Measurements from ENCODE around the gene SMARCA4. TPM values are rescaled to one million over a fixed set of nuclear protein-coding genes. Genes with fewer than 3 reads are reported as not detected.
"Not testable (repeated sequence)": the region's sequence is repeated elsewhere in the genome, so short reads cannot be mapped to it uniquely, and the experiment has no call there.

Gene SMARCA4
- total RNA-seq, 2 experiments from 2014 or later = 119 to 120 TPM

GRCh38 chr19:10927730-10928562 lies 32.9 kb upstream of the SMARCA4 start:
- ChIA-PET POLR2A (interaction anchor here (0.6 kb wide), 1 partner anchor 9 kb away, joined by 4 read pairs; no protein-coding TSS in a partner anchor), CTCF (interaction anchor here (1.0 to 1.3 kb wide), 2 partner anchors 9 to 57 kb away, joined by 3 read pairs; partner anchors contain the start of gene CARM1)

DNA sequence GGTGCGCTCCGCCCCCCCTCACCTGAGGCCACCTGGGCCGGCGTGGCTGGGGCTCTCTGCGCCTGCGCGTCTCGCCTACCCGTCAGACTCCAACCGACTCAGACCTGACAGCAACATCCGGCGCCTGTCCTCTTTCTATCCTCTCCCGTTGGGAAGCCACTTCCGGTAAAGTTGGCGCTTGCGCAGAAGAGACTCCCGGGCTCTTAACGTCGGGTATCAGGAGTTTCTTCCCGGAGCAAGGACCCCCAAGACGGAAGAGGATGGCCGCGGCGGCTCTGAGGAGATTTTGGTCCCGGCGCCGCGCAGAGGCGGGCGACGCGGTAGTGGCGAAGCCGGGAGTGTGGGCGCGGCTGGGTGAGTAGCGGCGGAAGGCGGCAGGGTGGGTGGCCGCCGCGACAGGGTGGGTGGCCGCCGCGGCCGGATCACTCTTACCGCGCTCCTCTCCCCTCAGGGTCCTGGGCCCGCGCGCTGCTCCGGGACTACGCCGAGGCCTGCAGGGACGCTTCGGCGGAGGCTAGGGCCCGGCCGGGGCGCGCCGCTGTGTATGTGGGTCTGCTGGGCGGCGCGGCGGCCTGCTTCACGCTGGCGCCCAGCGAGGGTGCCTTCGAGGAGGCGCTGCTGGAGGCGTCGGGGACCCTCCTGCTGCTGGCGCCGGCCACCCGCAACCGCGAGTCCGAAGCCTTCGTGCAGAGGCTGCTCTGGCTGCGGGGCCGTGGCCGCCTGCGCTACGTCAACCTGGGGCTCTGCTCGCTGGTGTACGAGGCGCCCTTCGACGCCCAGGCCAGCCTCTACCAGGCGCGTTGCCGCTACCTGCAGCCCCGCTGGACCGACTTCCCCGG lies 32.0 kb upstream of the SMARCA4 start, which contains the start of the genes TIMM29 and YIPF2:
Gene TIMM29 (plus strand): TSS at position 249 of the 839 bp plus-strand sequence. CDS start 12 bp downstream, at position 261.
Gene YIPF2 (minus strand): TSS at position 77 of the 839 bp plus-strand sequence. CDS start 229 bp downstream, outside the sequence.
- ChIA-PET CTCF (interaction anchor here (1.0 to 2.5 kb wide), 5 partner anchors 13 to 93 kb away, joined by 3 to 9 read pairs (median 3); partner anchors contain the start of gene CARM1), POLR2A (interaction anchor here (0.6 kb wide), 1 partner anchor 8 kb away, joined by 4 read pairs; no protein-coding TSS in a partner anchor)

- POLR2A ChIA-PET = interaction anchor here (0.6 kb wide), 2 partner anchors 376 to 1472 kb away, joined by 5 to 6 read pairs; no protein-coding TSS in a partner anchor
- CTCF ChIA-PET = interaction anchor here (0.6 to 2.5 kb wide), 10 partner anchors 13 to 439 kb away, joined by 3 to 9 read pairs (median 4); no protein-coding TSS in a partner anchor
Measured at GRCh38 chr19:10929402-10929794, 31.4 kb upstream of the SMARCA4 start.

DNA sequence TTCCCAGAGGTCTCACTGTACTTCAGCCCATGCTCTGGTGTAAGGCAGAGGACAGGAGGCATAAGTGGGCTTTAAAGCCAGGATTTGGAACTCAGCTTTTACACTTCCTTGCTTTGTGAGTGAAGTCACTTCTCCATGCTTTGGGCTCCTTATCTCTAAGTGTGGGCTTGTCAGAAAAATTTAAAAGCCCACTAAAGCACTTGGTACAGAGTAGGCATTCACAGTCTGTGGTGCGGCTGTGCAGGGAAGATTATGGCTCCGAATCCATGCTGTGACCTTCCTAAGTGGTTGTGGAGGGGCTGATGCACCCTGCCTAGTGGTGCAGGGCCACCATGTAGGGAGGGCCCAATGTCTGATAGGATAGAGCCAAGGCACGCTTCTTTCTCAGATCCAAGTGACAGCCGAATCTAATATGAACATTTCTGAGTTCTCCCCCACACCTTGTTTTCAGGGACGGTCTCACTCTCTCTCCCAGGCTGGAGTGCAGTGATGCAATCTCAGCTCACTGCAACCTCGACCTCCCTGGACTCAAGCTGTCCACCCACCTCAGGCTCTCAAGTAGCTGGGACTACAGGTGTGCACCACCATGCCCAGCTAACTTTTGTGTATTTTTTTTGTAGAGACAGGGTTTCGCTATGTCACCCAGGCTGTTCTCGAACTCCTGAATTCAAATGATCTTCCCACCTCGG lies 25.3 kb upstream of the SMARCA4 start:
- POLR2A ChIA-PET = no interaction called here
- CTCF ChIA-PET = interaction anchor here (1.1 to 1.5 kb wide), 5 partner anchors 22 to 149 kb away, joined by 3 to 6 read pairs (median 3); no protein-coding TSS in a partner anchor

- ChIA-PET CTCF (interaction anchor here (0.6 to 1.7 kb wide), 18 partner anchors 9 to 277 kb away, joined by 3 to 12 read pairs (median 4); partner anchors contain the start of gene SMARCA4), POLR2A (interaction anchor here (0.6 to 0.7 kb wide), 3 partner anchors 8 to 170 kb away, joined by 3 to 9 read pairs (median 4); partner anchors contain the start of genes TIMM29 and YIPF2)
Measured at GRCh38 chr19:10936661-10937084, 24.2 kb upstream of the SMARCA4 start.

GRCh38 chr19:10941649-10942048 lies 19.2 kb upstream of the SMARCA4 start:
- CTCF ChIA-PET = interaction anchor here (0.6 to 2.8 kb wide), 13 partner anchors 9 to 390 kb away, joined by 3 to 12 read pairs (median 4); no protein-coding TSS in a partner anchor
- POLR2A ChIA-PET = interaction anchor here (0.6 kb wide), 1 partner anchor 440 kb away, joined by 3 read pairs; no protein-coding TSS in a partner anchor

- CTCF ChIA-PET = interaction anchor here (0.6 to 1.4 kb wide), 4 partner anchors 14 to 1184 kb away, joined by 3 to 4 read pairs (median 3); no protein-coding TSS in a partner anchor
- POLR2A ChIA-PET = not testable (repeated sequence)
Measured at GRCh38 chr19:10943412-10943811, 17.4 kb upstream of the SMARCA4 start.

GRCh38 chr19:10945264-10945663 lies 15.6 kb upstream of the SMARCA4 start:
- ChIA-PET CTCF (interaction anchor here (0.8 kb wide), 1 partner anchor 81 kb away, joined by 4 read pairs; no protein-coding TSS in a partner anchor), POLR2A (no interaction called here)

DNA sequence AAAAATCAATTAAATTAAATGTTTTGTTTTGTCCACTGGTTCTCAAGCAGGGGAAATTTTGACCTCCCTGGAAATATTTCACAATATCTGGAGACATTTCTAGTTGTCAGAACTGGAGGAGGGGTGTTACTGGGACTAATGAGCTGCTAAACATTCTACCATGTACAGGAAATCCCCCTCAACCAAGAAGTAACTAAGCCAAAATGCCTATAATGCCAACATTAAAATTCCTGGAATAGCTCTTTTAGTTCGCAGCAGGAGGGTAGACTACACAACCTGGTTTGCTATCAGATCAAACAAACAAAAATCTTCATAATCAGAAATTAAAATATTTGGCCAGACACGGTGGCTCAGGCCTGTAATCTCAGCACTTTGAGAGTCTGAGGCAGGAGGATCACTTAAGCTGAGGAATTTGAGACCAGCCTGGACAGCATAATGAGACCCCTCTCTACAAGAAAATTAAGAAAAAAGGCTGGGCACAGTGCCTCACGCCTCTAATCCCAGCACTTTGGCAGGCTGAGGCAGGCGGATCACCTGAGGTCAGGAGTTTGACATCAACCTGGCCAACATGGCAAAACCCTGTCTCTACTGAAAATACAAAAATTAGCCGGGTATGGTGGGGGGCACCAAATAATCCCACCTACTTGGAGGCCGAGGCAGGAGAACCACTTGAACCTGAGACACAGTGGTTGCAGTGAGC lies 13.7 kb upstream of the SMARCA4 start:
- ChIA-PET CTCF (no interaction called here), POLR2A (no interaction called here)

- ChIA-PET CTCF (no interaction called here), POLR2A (no interaction called here)
Measured at GRCh38 chr19:10952809-10953208, 8.0 kb upstream of the SMARCA4 start.

GRCh38 chr19:10959277-10959968 lies 1.4 kb upstream of the SMARCA4 start:
- ChIA-PET CTCF (interaction anchor here (0.6 to 1.5 kb wide), 5 partner anchors 10 to 193 kb away, joined by 3 to 7 read pairs (median 3); no protein-coding TSS in a partner anchor), POLR2A (interaction anchor here (0.5 to 1.5 kb wide), 2 partner anchors 17 to 122 kb away, joined by 5 to 10 read pairs; no protein-coding TSS in a partner anchor)

DNA sequence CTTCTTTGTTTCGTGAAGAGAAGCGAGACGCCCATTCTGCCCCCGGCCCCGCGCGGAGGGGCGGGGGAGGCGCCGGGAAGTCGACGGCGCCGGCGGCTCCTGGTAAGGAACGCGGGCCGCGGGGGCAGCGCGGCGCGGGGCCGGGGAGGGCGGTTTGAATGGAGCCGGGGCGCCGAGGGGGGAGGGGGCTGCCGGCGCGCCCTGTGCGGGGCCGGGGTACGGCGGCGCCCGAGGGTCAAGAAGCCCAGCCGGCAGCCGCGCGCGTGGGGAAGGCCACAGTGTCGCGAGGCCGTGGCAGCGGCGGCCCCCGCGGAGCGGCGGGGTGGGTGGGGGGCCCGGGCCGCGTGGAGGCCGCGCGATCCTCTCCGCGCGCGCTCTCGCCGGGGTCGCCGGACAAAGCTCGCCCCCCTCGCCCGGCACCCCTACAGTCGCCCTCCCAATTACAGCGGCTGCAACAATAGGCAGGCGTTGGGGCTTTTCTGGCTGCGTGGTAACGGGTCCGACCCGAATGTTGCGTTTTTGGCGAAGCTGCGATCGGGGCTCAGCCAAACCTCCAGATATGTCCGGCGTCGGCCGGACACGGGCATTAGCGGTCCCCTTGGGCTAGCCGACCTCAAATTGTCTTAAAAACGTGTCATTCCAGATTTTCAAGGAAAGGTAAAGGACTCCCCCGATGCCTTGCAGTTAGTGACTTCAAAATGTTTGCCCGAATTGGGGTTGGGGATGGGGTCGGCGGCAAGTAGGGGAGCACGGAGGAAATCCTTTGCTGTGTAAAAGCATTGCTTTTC lies 437 bp downstream of the SMARCA4 start:
- ChIA-PET POLR2A (interaction anchor here (1.0 to 1.5 kb wide), 3 partner anchors 19 to 129 kb away, joined by 4 to 6 read pairs (median 5); partner anchors contain the start of gene LDLR), CTCF (interaction anchor here (0.6 to 1.2 kb wide), 5 partner anchors 9 to 522 kb away, joined by 3 read pairs; no protein-coding TSS in a partner anchor)

- POLR2A ChIA-PET = interaction anchor here (0.6 kb wide), 1 partner anchor 12 kb away, joined by 4 read pairs; no protein-coding TSS in a partner anchor
- CTCF ChIA-PET = interaction anchor here (0.6 to 1.5 kb wide), 4 partner anchors 20 to 579 kb away, joined by 3 to 12 read pairs (median 4); no protein-coding TSS in a partner anchor
Measured at GRCh38 chr19:10962863-10963262, 2.0 kb downstream of the SMARCA4 start.

GRCh38 chr19:10963865-10964264 lies 3.0 kb downstream of the SMARCA4 start:
- POLR2A ChIA-PET = interaction anchor here (0.6 to 0.8 kb wide), 3 partner anchors 12 to 1402 kb away, joined by 3 read pairs; partner anchors contain the start of gene ZNF442
- CTCF ChIA-PET = interaction anchor here (0.5 to 1.5 kb wide), 5 partner anchors 21 to 185 kb away, joined by 3 to 12 read pairs (median 3); no protein-coding TSS in a partner anchor

- POLR2A ChIA-PET = no interaction called here
- CTCF ChIA-PET = no interaction called here
Measured at GRCh38 chr19:10964903-10965302, 4.1 kb downstream of the SMARCA4 start.

DNA sequence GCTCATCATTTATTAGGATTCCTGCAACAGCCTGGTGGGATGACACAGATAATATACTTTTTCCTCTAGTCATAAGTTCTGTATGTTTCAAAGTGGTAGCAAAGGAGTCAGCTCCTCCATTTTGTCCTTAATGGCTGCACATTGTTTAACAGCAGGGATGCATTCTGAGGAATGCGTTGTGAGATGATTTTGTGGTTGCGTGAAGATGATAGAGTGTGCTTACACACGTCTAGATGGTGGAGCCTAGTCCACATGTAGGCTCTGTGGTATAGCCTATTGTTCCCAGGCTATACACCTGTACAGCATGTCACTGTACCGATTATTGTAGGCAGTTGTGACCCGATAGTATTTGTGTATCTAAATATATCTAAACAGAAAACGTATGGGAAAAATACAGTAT lies 4.6 kb downstream of the SMARCA4 start:
- POLR2A ChIA-PET = no interaction called here
- CTCF ChIA-PET = no interaction called here
